ENCODE measurements around the gene CYP4A22. TPM values are rescaled to one million over a fixed set of nuclear protein-coding genes. Genes with fewer than 3 reads are reported as not detected.
"Not testable (repeated sequence)": the region's sequence is repeated elsewhere in the genome, so short reads cannot be mapped to it uniquely, and the experiment has no call there.

CYP4A22 gene
- total and polyA plus RNA-seq, 4 donors, result 0.05 to 0.18 (median 0.15) TPM

- H3K9me3 ChIP-seq (ENCODE audit: control insufficient read depth in 4 of 4, insufficient read depth in 3 of 4, low read length in 3 of 4), result no peaks in the 10 kb centered on the region
- H3K27me3 ChIP-seq (ENCODE audit: control insufficient read depth in 3 of 3, insufficient read depth in 3 of 3, low read length in 2 of 3), result peaks cover 0 to 2% (median 0%) of the 10 kb centered on the region in 3 donors
- WGBS, 2 donors, result 96 to 98% methylated on average over 1 of the region's 1 CpG
- no peaks in the 10 kb centered on the region for H3K4me1 ChIP-seq (ENCODE audit: control insufficient read depth in 5 of 5, insufficient read depth in 5 of 5, low read length in 5 of 5)
- no peak for DNase-seq
- ATAC-seq (ENCODE audit: insufficient read depth, low FRiP score), result no peak
- H3K4me3 ChIP-seq, result no peak overlapping the region
- H3K9ac ChIP-seq (ENCODE audit: insufficient read depth in 1 of 2, low read length in 2 of 2), result no peak overlapping the region
- no peaks in the 10 kb centered on the region for H3K36me3 ChIP-seq (ENCODE audit: control insufficient read depth in 4 of 4, insufficient read depth in 4 of 4, low read length in 4 of 4)
- no peak for TF ChIP-seq CTCF (IDR thresholded peaks at IDR 0.05; ENCODE audit: control extremely low read depth, extremely low read depth)
- H3K27ac ChIP-seq (ENCODE audit: low read depth in 1 of 2, low read length in 1 of 2), result no peak overlapping the region
These were observed 9.0 kb upstream of the CYP4A22 start for GRCh38 chr1:47128221-47128620.

- DNase-seq, result peak in 1 of 3 donors; percentile 10
- ATAC-seq (ENCODE audit: insufficient read depth, low FRiP score), result peak; percentile 53
- not testable (repeated sequence) for H3K36me3 ChIP-seq (ENCODE audit: control insufficient read depth in 4 of 4, insufficient read depth in 4 of 4, low read length in 4 of 4); H3K9ac ChIP-seq (ENCODE audit: insufficient read depth in 1 of 2, low read length in 2 of 2); H3K27ac ChIP-seq (ENCODE audit: low read depth in 1 of 2, low read length in 1 of 2); H3K4me3 ChIP-seq; H3K9me3 ChIP-seq (ENCODE audit: control insufficient read depth in 4 of 4, insufficient read depth in 3 of 4, low read length in 3 of 4); H3K4me1 ChIP-seq (ENCODE audit: control insufficient read depth in 5 of 5, insufficient read depth in 5 of 5, low read length in 5 of 5); H3K27me3 ChIP-seq (ENCODE audit: control insufficient read depth in 3 of 3, insufficient read depth in 3 of 3, low read length in 2 of 3)
- WGBS, 2 donors, result 55 to 67% methylated on average over 2 of the region's 2 CpGs
These were observed 8.4 kb upstream of the CYP4A22 start for GRCh38 chr1:47128854-47129253.

GRCh38 chr1:47129489-47130230 is 7.6 kb upstream of the CYP4A22 start:
- H3K4me1 ChIP-seq (ENCODE audit: control insufficient read depth in 5 of 5, insufficient read depth in 5 of 5, low read length in 5 of 5); H3K36me3 ChIP-seq (ENCODE audit: control insufficient read depth in 4 of 4, insufficient read depth in 4 of 4, low read length in 4 of 4); H3K27me3 ChIP-seq (ENCODE audit: control insufficient read depth in 3 of 3, insufficient read depth in 3 of 3, low read length in 2 of 3); H3K9me3 ChIP-seq (ENCODE audit: control insufficient read depth in 4 of 4, insufficient read depth in 3 of 4, low read length in 3 of 4); H3K4me3 ChIP-seq; H3K9ac ChIP-seq (ENCODE audit: insufficient read depth in 1 of 2, low read length in 2 of 2): not testable (repeated sequence)
- 63 to 78% methylated on average over 8 of the region's 8 CpGs for WGBS, 2 donors
- peak; percentile 69 for ATAC-seq (ENCODE audit: insufficient read depth, low FRiP score)
- DNase-seq, result peak in 2 of 3 donors; percentile 35 to 54
- peak overlapping the region in 1 of 2 donors; percentile 26 for H3K27ac ChIP-seq (ENCODE audit: low read depth in 1 of 2, low read length in 1 of 2)

GRCh38 chr1:47132665-47133064 is 4.6 kb upstream of the CYP4A22 start:
- H3K4me3 ChIP-seq; H3K36me3 ChIP-seq (ENCODE audit: control insufficient read depth in 4 of 4, insufficient read depth in 4 of 4, low read length in 4 of 4); H3K4me1 ChIP-seq (ENCODE audit: control insufficient read depth in 5 of 5, insufficient read depth in 5 of 5, low read length in 5 of 5); DNase-seq; H3K27ac ChIP-seq (ENCODE audit: low read depth in 1 of 2, low read length in 1 of 2); H3K9ac ChIP-seq (ENCODE audit: insufficient read depth in 1 of 2, low read length in 2 of 2); ATAC-seq (ENCODE audit: insufficient read depth, low FRiP score); H3K27me3 ChIP-seq (ENCODE audit: control insufficient read depth in 3 of 3, insufficient read depth in 3 of 3, low read length in 2 of 3); H3K9me3 ChIP-seq (ENCODE audit: control insufficient read depth in 4 of 4, insufficient read depth in 3 of 4, low read length in 3 of 4): not testable (repeated sequence)
- WGBS, 2 donors, result 92 to 96% methylated on average over 3 of the region's 3 CpGs

GRCh38 chr1:47137925-47138615 is 829 bp downstream of the CYP4A22 start:
- WGBS, 2 donors, result 89 to 95% methylated on average over 5 of the region's 5 CpGs

GRCh38 chr1:47140358-47140757 is 3.1 kb downstream of the CYP4A22 start:
- not testable (repeated sequence) for H3K9ac ChIP-seq (ENCODE audit: insufficient read depth in 1 of 2, low read length in 2 of 2); DNase-seq; H3K27ac ChIP-seq (ENCODE audit: low read depth in 1 of 2, low read length in 1 of 2); ATAC-seq (ENCODE audit: insufficient read depth, low FRiP score); H3K4me3 ChIP-seq; H3K36me3 ChIP-seq (ENCODE audit: control insufficient read depth in 4 of 4, insufficient read depth in 4 of 4, low read length in 4 of 4); H3K4me1 ChIP-seq (ENCODE audit: control insufficient read depth in 5 of 5, insufficient read depth in 5 of 5, low read length in 5 of 5); H3K27me3 ChIP-seq (ENCODE audit: control insufficient read depth in 3 of 3, insufficient read depth in 3 of 3, low read length in 2 of 3); H3K9me3 ChIP-seq (ENCODE audit: control insufficient read depth in 4 of 4, insufficient read depth in 3 of 4, low read length in 3 of 4)
- WGBS, 2 donors, result 71 to 72% methylated on average over 3 of the region's 3 CpGs

More at GRCh38 chr1:47137925-47138615, 829 bp downstream of the CYP4A22 start:
- no peaks in the 10 kb centered on the region for H3K36me3 ChIP-seq (ENCODE audit: control insufficient read depth in 4 of 4, insufficient read depth in 4 of 4, low read length in 4 of 4)
- no peak for TF ChIP-seq CTCF (IDR thresholded peaks at IDR 0.05; ENCODE audit: control extremely low read depth, extremely low read depth)
- peaks cover 0 to 3% (median 0%) of the 10 kb centered on the region in 3 donors for H3K27me3 ChIP-seq (ENCODE audit: control insufficient read depth in 3 of 3, insufficient read depth in 3 of 3, low read length in 2 of 3)
- H3K4me1 ChIP-seq (ENCODE audit: control insufficient read depth in 5 of 5, insufficient read depth in 5 of 5, low read length in 5 of 5), result no peaks in the 10 kb centered on the region
- H3K9ac ChIP-seq (ENCODE audit: insufficient read depth in 1 of 2, low read length in 2 of 2), result no peak overlapping the region
- DNase-seq (no peak), ATAC-seq (ENCODE audit: insufficient read depth, low FRiP score) (no peak)
- H3K27ac ChIP-seq (ENCODE audit: low read depth in 1 of 2, low read length in 1 of 2), result no peak overlapping the region
- H3K4me3 ChIP-seq, result no peak overlapping the region
- H3K9me3 ChIP-seq (ENCODE audit: control insufficient read depth in 4 of 4, insufficient read depth in 3 of 4, low read length in 3 of 4), result no peaks in the 10 kb centered on the region
